ENCODE data around the gene WDR74. TPM values are rescaled to one million over a fixed set of nuclear protein-coding genes. Genes with fewer than 3 reads are reported as not detected.

The WDR74 gene
- total and polyA plus RNA-seq, 2 of the 13 experiments (the other 11 are each of a cell fraction or from before 2014, with no cell fraction given), result 77.0 to 83.3 TPM

- TF ChIP-seq ZIK1 (CRISPR knock-in tag; IDR thresholded peaks at IDR 0.05; ENCODE audit: borderline replicate concordance, low read depth) (peak; percentile 93; the same call in 1 of the 2 replicates), MIER3 (CRISPR knock-in tag; IDR thresholded peaks at IDR 0.05; ENCODE audit: borderline replicate concordance) (peak; percentile 77; the same call in 1 of the 2 replicates), TGIF2 (CRISPR knock-in tag; IDR thresholded peaks at IDR 0.05) (peak; percentile 97), ARID4A (CRISPR knock-in tag; IDR thresholded peaks at IDR 0.05; ENCODE audit: borderline replicate concordance) (peak; percentile 99), HNRNPLL (IDR thresholded peaks at IDR 0.05; ENCODE audit: low read depth, low read length, poor library complexity, severe bottlenecking) (peak; percentile 94), ZFP37 (CRISPR knock-in tag; IDR thresholded peaks at IDR 0.05; ENCODE audit: borderline replicate concordance) (no peak; the same call in 1 of the 2 replicates), NONO (IDR thresholded peaks at IDR 0.05) (no peak), NONO (CRISPR knock-in tag; conservative IDR thresholded peaks at IDR 0.05) (peak; percentile 88), HCFC1 (IDR thresholded peaks at IDR 0.05; ENCODE audit: low read depth, low read length) (peak; percentile 78), TFDP2 (CRISPR knock-in tag; IDR thresholded peaks at IDR 0.05) (peak; percentile 61; the same call in 1 of the 2 replicates), ZNF367 (CRISPR knock-in tag; IDR thresholded peaks at IDR 0.05; ENCODE audit: borderline replicate concordance) (no peak), ZNF552 (CRISPR knock-in tag; IDR thresholded peaks at IDR 0.05; ENCODE audit: borderline replicate concordance) (no peak), ZNF414 (CRISPR knock-in tag; IDR thresholded peaks at IDR 0.05) (no peak; the same call in 1 of the 2 replicates), NFE2L2 (IDR thresholded peaks at IDR 0.05; ENCODE audit: low read length) (no peak), BRF2 (CRISPR knock-in tag; IDR thresholded peaks at IDR 0.05) (peak; percentile 76; the same call in 1 of the 2 replicates), KLF16 (CRISPR knock-in tag; IDR thresholded peaks at IDR 0.05) (peak in 1 of 2 experiments; percentile 94; a peak in 2 of 4 replicates)
Measured at GRCh38 chr11:62839050-62839945, at the start of gene WDR74 (continued).

Measured in HepG2 (cell line).